Tongue (tissue), 2 donors: ENCODE measurements around the gene AGAP1. TPM values are rescaled to one million over a fixed set of nuclear protein-coding genes. Genes with fewer than 3 reads are reported as not detected.
"Not testable (repeated sequence)": the region's sequence is repeated elsewhere in the genome, so short reads cannot be mapped to it uniquely, and the experiment has no call there.

Source experiments
- DNase-seq: peaks from one replicate; pipeline ENCODE4 v3.0.0-alpha.2; 2015
- total RNA-seq: library from RNA; depleted of rRNA; stranded (reverse); fragments of >200 nt; gene quantifications from one replicate; pipeline ENCODE4 v1.2.3, GENCODE V29; 2014

The AGAP1 gene
- total RNA-seq, 1 donor from 2014 or later, result 33.0 TPM

GRCh38 chr2:236046715-236047114, 552.9 kb downstream of the AGAP1 start:
- DNase-seq, result no peak

- no peak for DNase-seq
Measured at GRCh38 chr2:236047176-236047575, 553.3 kb downstream of the AGAP1 start.

DNA sequence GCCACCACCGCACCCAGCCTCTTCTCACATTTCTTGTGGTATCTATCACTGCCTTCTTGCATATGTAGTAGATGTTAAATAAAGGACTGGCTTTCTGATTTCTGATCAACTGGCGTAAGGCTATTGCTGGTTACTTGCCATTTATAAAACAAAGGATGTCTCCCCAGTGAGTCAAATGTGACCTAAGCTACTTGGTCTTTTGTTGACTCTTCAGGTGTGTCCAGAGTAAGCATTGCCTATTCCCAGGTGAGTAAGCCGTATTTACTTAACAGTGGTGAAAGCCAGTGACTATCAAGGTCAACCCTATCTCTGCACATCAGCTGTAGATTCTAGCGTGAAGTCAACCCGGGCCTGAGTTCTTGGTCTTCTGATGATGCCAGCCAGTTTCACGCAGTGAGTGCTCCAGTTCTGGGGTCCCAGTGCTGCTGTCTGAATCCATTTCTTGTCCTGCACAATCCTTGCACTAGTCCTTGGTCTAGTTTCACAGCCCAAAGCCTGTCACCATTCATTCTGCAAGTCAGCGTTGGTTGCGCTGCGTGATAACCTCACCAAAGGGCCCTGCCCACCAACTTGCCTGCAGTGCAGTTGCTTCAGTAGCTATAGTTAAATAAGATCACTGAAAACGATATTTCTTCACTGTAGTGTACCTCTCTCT, 554.2 kb downstream of the AGAP1 start:
- no peak for DNase-seq

GRCh38 chr2:236049981-236050380, 556.1 kb downstream of the AGAP1 start:
- DNase-seq, result no peak

DNA sequence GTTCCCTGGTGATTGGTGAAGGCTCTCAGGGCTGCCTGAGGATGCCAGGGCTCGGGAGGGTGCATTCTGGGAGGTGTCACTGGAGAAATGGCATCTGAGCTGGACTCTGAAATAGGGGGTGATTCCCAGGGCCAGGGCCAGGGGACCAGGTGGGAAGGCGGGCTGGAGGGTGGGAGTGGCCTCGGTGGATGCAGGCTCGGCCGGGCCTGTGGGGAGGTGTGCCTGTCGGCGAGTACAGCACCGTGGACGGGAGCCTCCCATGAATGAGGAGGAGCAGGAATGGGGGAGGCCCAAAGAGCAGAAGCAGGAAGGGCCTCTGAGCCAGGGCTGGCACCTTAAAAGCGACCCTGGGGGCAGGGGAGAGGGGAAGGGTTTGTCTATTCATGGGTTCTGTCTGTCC, 557.5 kb downstream of the AGAP1 start:
- DNase-seq, result no peak

GRCh38 chr2:236051806-236052205, 558.0 kb downstream of the AGAP1 start:
- DNase-seq, result no peak

- no peak for DNase-seq
Measured at GRCh38 chr2:236052206-236052605, 558.4 kb downstream of the AGAP1 start.

- DNase-seq, result no peak
Measured at GRCh38 chr2:236052926-236053821, 559.3 kb downstream of the AGAP1 start.

GRCh38 chr2:236054125-236054524, 560.3 kb downstream of the AGAP1 start:
- DNase-seq, result no peak

DNA sequence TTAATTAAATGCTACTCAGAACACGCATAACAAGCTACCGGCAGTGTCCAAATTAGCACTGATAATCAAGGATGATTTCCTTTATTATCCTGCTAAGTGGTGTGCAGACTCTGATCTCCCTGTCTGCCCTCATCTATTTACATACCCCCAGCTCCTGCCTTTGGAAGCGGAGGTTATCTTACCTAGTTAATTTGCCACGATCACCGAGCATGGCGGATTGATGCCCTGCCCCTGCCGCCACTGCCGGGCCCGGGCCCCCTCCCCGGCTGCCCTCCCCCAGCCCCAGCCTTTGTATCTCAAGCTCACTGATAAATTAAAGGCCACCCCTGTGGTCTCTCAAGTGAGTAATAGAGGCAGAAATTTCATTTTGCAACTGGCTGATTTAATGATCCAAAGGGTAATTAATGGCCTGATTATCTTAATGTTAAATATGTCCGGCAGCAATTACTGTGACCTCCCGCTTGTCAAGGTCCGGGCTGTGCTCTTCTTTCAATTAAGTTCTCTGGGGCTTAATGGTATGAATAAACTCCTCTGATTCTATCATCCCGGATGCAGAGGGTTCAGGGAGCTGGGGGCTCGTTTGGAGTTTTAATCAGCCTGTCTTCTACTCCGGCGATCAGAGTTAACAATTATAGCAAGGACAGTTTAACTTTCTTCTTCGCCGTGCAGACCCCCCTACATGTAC, 560.9 kb downstream of the AGAP1 start:
- DNase-seq, result no peak

DNA sequence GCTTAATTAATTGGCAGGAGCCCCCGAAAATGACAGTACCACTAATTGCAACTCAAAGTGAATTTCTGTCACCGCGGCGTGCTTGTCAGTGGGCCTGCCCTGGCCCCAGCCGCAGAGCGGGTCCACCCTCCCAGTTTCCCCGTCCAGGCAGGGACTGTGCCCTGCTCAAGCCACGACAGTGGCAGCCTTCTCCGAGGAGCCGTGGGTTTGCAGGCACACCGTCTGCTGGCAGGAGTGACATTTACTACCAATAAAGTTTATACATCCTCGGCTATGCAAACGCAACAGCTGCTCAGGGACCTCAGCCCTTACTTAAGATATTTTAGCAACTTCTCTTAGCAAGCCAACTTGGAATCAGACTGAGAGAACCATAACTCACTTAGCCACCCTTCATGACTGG, 561.6 kb downstream of the AGAP1 start:
- DNase-seq, result peak; percentile 28

GRCh38 chr2:236056141-236056540, 562.3 kb downstream of the AGAP1 start:
- no peak for DNase-seq

- DNase-seq, result no peak
Measured at GRCh38 chr2:236057375-236057774, 563.5 kb downstream of the AGAP1 start.

GRCh38 chr2:236061497-236061896, 567.7 kb downstream of the AGAP1 start:
- no peak for DNase-seq

GRCh38 chr2:236061899-236062298, 568.1 kb downstream of the AGAP1 start:
- DNase-seq, result no peak

- DNase-seq, result not testable (repeated sequence)
Measured at GRCh38 chr2:236062806-236063205, 569.0 kb downstream of the AGAP1 start.

GRCh38 chr2:236063994-236064393, 570.2 kb downstream of the AGAP1 start:
- DNase-seq, result no peak

DNA sequence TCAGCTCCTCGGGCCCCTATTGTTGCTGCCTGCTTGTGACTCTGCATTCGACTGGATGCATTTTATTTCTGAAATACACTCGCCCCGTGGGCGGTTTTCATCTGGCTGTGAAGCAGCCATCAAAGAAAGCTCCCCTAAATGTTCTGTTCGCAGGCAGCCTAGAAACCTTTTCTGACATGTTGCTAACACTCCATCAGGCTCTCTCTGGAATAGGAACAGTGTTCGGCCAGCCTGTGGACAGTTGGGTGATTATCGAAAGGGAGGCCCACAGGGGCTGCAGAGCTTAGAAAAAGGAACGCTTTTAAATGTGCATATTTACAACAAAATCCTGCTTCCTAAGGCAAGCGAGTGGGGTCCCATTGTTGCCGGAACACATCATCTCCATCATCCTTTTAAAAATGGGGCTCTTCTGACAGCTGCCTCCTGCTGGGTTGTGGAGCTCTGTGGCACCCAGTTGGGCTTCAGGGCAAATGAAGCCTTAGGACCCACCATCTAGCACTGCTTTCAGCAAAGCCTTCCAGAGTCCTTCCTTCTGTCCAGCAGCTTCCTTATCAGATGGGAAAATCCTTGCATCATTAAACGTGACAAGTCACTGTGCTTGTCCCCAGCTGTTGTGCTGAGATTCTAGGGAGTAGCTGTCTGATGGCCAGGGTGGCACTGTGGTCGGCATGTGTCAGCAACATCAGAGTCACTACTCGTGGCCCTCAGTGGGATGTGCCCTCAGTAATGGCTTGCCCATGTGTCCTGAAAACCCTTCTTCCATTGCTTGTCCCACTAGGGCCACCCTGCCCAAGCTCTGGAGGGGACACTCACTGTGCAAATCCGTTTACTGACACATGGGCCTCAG, 571.7 kb downstream of the AGAP1 start:
- no peak for DNase-seq

DNA sequence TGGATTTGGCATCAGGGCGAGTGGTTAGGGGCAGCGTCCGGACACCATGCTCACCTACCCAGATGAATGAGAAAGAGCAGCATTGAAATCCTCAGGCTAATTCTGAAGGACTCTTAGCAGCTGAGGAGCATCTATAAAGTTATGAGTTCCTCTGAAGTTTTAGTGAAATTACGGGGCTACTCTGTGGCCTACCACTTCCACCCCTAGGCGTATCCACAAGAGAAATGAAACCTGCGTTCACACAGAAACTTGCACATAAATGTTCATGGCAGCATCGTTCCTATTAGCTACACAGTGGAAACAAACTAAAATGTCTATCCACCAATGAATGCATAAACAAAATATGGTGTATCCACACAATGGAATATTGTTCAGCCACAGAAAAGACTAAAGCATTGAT, 576.4 kb downstream of the AGAP1 start:
- no peak for DNase-seq

GRCh38 chr2:236073246-236073645, 579.4 kb downstream of the AGAP1 start:
- DNase-seq, result no peak

- no peak for DNase-seq
Measured at GRCh38 chr2:236073867-236074655, 580.2 kb downstream of the AGAP1 start.
